DOHH2 (cell line): ENCODE data around the gene FRS3.

Experiments
- H3F3A ChIP-seq: fragments of 200-600 bp; sonication (generic), shearing (Covaris generic); 2 replicates; pipeline ENCODE4 v1.6.0; 2016; ENCODE audit warnings: antibody characterized with exemption, mild to moderate bottlenecking; ENCODE audit not compliant: control insufficient read depth, insufficient read depth
- H3K27ac ChIP-seq: fragments of 200-600 bp; sonication (generic); 2 replicates; pipeline ENCODE4 v1.5.1; 2014; ENCODE audit warnings: low read depth, mild to moderate bottlenecking, low read length, moderate library complexity
- H3K27me3 ChIP-seq: fragments of 200-600 bp; sonication (generic); 2 replicates; pipeline ENCODE4 v1.6.1; 2014; ENCODE audit warnings: mild to moderate bottlenecking, low read length, mixed read lengths; ENCODE audit not compliant: control insufficient read depth
- H3K36me3 ChIP-seq: fragments of 200-600 bp; sonication (generic); 2 replicates; pipeline ENCODE4 v1.6.1; 2014; ENCODE audit warnings: mild to moderate bottlenecking, low read length, moderate library complexity, mixed read lengths; ENCODE audit not compliant: control insufficient read depth
- H3K4me1 ChIP-seq: fragments of 200-600 bp; sonication (generic); 2 replicates; pipeline ENCODE4 v1.6.1; 2014; ENCODE audit warnings: mild to moderate bottlenecking, low read length, mixed read lengths; ENCODE audit not compliant: control insufficient read depth
- H3K4me2 ChIP-seq: fragments of 200-600 bp; sonication (generic); 2 replicates; pipeline ENCODE4 v1.6.0; 2014; ENCODE audit warnings: mild to moderate bottlenecking, low read length, moderate library complexity
- H3K4me3 ChIP-seq: fragments of 200-600 bp; sonication (generic); 2 replicates; pipeline ENCODE4 v1.5.1; 2014; ENCODE audit warnings: mild to moderate bottlenecking, low read length, mixed read lengths
- H3K79me2 ChIP-seq: fragments of 200-600 bp; sonication (generic); 2 replicates; pipeline ENCODE4 v1.6.1; 2014; ENCODE audit warnings: mild to moderate bottlenecking, low read length, mixed read lengths; ENCODE audit not compliant: control insufficient read depth
- H3K9me2 ChIP-seq: fragments of 200-600 bp; sonication (generic); replicated peaks from 2 replicates; pipeline ENCODE4 v1.6.1; 2014; ENCODE audit warnings: mild to moderate bottlenecking, low read length, mixed read lengths; ENCODE audit not compliant: control insufficient read depth
- H3K9me3 ChIP-seq: fragments of 200-600 bp; sonication (generic); 2 replicates; pipeline ENCODE4 v1.6.1; 2014; ENCODE audit warnings: antibody characterized with exemption, low read length, mixed read lengths; ENCODE audit not compliant: control insufficient read depth, insufficient read depth
- H4K20me1 ChIP-seq: fragments of 200-600 bp; sonication (generic); 2 replicates; pipeline ENCODE4 v1.6.0; 2014; ENCODE audit warnings: low read depth, mild to moderate bottlenecking, antibody characterized with exemption, low read length, moderate library complexity; ENCODE audit not compliant: control insufficient read depth, insufficient read depth
- EZH2phosphoT487 ChIP-seq: fragments of 200-600 bp; sonication (generic); IDR thresholded peaks from 2 replicates; pipeline ENCODE4 v1.6.1; 2017; ENCODE audit warnings: borderline replicate concordance, mild to moderate bottlenecking, antibody characterized with exemption, low read length, moderate library complexity, mixed read lengths
- TF ChIP-seq, protein P1 (sequence below): fragments of 200-600 bp; sonication (generic); IDR thresholded peaks from one replicate; pipeline ENCODE4 v1.5.1; 2014; ENCODE audit warnings: antibody characterized with exemption, mild to moderate bottlenecking, low read depth, low read length; ENCODE audit not compliant: poor library complexity, severe bottlenecking

The FRS3 gene

DNA sequence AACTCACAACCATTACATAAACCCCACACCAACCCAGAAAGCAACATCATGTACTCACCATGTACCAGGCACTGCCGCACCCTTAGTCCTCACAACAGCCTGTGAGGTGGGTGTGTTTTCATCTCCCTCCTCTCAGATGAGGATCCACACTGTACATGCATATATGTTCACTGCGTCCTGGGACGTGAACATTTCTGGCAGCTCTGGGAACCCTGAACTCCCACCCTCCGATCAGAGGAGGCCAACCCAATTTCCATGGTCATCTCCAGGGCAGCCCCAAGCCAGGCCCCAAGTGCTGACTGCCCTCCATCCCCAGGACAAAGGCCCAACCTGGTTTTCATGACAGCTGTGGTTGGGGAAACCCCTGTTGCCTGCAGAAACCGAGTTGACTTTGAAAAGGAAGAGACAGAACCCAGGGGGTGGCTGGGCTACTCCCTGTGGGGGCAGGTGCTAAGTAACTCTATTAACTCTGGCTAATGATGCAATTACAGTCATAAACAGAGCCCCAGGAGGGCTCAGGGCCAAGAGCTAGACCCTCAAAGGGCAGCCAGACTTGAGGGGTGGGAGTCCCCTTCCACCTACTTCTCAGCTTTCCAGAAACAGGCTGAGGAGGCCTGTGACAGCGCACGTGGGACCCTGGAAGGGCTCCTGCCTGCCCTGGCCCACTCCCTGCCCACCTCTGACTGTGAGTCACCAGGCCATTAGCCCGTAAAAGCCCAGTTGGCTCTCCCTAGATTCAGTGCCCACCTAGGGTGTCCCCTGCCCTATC, 46.9 kb downstream of the FRS3 start:
- H3K79me2 ChIP-seq, result peaks cover 62% of the 10 kb centered on the region
- peak overlapping the region; percentile 94 for H3K27ac ChIP-seq
- no peaks in the 10 kb centered on the region; the same call in 1 of the 2 replicates for H3F3A ChIP-seq
- H3K4me1 ChIP-seq, result peaks cover 69% of the 10 kb centered on the region
- no peaks in the 10 kb centered on the region for H3K9me2 ChIP-seq
- no peaks in the 10 kb centered on the region for H3K9me3 ChIP-seq
- H4K20me1 ChIP-seq, result no peaks in the 10 kb centered on the region
- H3K4me2 ChIP-seq, result peak overlapping the region; percentile 98
- peaks cover 38% of the 10 kb centered on the region for H3K36me3 ChIP-seq
- peak overlapping the region; percentile 96 for H3K4me3 ChIP-seq
- TF ChIP-seq, protein P1, sequence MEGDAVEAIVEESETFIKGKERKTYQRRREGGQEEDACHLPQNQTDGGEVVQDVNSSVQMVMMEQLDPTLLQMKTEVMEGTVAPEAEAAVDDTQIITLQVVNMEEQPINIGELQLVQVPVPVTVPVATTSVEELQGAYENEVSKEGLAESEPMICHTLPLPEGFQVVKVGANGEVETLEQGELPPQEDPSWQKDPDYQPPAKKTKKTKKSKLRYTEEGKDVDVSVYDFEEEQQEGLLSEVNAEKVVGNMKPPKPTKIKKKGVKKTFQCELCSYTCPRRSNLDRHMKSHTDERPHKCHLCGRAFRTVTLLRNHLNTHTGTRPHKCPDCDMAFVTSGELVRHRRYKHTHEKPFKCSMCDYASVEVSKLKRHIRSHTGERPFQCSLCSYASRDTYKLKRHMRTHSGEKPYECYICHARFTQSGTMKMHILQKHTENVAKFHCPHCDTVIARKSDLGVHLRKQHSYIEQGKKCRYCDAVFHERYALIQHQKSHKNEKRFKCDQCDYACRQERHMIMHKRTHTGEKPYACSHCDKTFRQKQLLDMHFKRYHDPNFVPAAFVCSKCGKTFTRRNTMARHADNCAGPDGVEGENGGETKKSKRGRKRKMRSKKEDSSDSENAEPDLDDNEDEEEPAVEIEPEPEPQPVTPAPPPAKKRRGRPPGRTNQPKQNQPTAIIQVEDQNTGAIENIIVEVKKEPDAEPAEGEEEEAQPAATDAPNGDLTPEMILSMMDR, result no peak
- no peak for TF ChIP-seq EZH2phosphoT487
- H3K27me3 ChIP-seq, result no peaks in the 10 kb centered on the region

DNA sequence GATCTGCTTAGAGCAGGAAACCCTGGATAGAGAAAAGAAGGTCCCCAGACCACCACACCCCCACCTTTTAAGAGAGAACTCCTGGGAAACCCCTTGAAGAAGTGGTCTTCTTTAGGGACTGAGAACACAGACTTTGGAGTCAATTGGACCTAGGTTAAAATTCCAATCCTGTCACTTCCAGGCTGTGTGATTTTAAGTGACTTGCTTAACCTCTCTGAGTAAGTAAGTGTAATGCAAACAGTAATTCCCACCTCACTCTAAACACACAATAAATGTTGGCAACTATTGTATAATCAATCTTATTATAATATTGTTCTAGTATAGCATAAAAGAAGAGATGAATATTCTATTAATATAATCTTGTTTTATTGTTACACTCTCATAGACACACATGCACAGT, 47.6 kb downstream of the FRS3 start:
- H3F3A ChIP-seq, result no peaks in the 10 kb centered on the region; the same call in 1 of the 2 replicates
- H3K27ac ChIP-seq, result peak overlapping the region; percentile 94
- H4K20me1 ChIP-seq, result no peaks in the 10 kb centered on the region
- H3K4me2 ChIP-seq, result peak overlapping the region; percentile 98
- H3K4me3 ChIP-seq, result peak overlapping the region; percentile 96
- H3K27me3 ChIP-seq, result no peaks in the 10 kb centered on the region
- peaks cover 75% of the 10 kb centered on the region for H3K4me1 ChIP-seq
- TF ChIP-seq, protein P1, result no peak
- TF ChIP-seq EZH2phosphoT487, result no peak
- no peaks in the 10 kb centered on the region for H3K9me2 ChIP-seq
- no peaks in the 10 kb centered on the region for H3K9me3 ChIP-seq
- H3K36me3 ChIP-seq, result peaks cover 38% of the 10 kb centered on the region
- peaks cover 68% of the 10 kb centered on the region for H3K79me2 ChIP-seq

DNA sequence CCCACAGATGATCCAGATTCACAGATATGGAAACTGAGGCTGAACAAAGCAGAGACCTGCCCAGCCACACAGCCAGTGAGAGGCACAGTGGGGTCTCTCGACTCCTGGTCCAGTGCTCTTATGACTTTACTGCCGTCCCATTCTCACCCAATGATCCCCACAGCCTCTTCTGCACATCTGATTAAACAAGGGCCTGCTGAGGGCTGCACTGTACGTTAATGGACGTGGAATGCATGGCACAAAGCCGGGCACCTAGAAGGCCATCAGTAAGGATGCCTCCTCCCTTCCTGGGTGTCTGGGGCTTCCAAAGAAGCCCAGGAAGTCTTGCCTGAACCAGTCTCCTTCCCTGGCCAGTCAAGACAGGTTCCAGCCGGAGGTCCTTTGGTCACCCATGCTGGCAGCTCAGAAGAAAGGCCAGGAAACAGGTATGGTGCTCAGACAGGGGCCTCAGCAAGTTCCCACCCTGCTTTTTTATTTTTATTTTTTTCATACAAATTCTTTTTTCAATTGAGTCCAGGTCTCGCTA, 48.1 kb downstream of the FRS3 start:
- no peaks in the 10 kb centered on the region for H3K9me2 ChIP-seq
- peaks cover 73% of the 10 kb centered on the region for H3K79me2 ChIP-seq
- no peaks in the 10 kb centered on the region for H3K9me3 ChIP-seq
- H4K20me1 ChIP-seq, result no peaks in the 10 kb centered on the region
- peak overlapping the region; percentile 98 for H3K4me2 ChIP-seq
- H3K4me3 ChIP-seq, result peak overlapping the region; percentile 96
- peaks cover 38% of the 10 kb centered on the region for H3K36me3 ChIP-seq
- H3F3A ChIP-seq, result no peaks in the 10 kb centered on the region; the same call in 1 of the 2 replicates
- H3K4me1 ChIP-seq, result peaks cover 80% of the 10 kb centered on the region
- no peaks in the 10 kb centered on the region for H3K27me3 ChIP-seq
- no peak for TF ChIP-seq EZH2phosphoT487
- TF ChIP-seq, protein P1, result no peak
- no peak overlapping the region for H3K27ac ChIP-seq
